Lower leg skin (tissue), 3 donors: ENCODE data around the gene SETD1A.

Experiments
- CTCF ChIP-seq, 3 donors: fragments of 450-650 bp; IDR thresholded peaks; one replicate each; pipeline ENCODE4 v1.5.1; 2016; ENCODE audit warnings: antibody characterized with exemption in 3 of 3, mild to moderate bottlenecking in 3 of 3, moderate library complexity in 2 of 3
- POLR2A ChIP-seq, 2 donors: fragments of 450-650 bp; IDR thresholded peaks; one replicate each; pipeline ENCODE4 v1.6.1; 2016 to 2017; ENCODE audit warnings: antibody characterized with exemption in 2 of 2, mild to moderate bottlenecking in 1 of 2, moderate library complexity in 1 of 2

DNA sequence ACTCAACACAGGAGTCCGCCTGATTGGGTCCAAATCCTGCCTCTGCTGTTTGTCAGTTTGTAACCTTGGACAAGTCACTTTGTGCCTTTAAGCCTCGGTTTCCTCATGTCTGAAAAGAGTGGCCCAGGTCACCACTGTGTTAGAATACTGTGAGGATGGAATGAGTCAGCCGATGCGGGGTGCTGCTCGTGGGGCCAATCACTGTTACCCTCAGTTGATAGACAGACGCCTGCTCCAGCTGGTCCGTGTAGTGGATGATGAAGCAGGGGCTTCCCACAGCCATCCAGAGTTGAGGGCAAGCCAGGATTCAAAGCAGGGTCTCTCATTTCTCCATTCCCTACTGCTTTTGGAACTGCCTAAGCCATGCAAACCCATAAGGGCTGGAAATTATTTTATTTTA, 28.4 kb upstream of the SETD1A start:
- TF ChIP-seq CTCF (IDR thresholded peaks at IDR 0.05) (no peak), POLR2A (IDR thresholded peaks at IDR 0.05) (no peak)
